HG03196 (cell line): ENCODE data around the gene UTP18.
"Not testable (repeated sequence)": the region's sequence is repeated elsewhere in the genome, so short reads cannot be mapped to it uniquely, and the experiment has no call there.

ENCODE experiments used
- ATAC-seq: cut with Tn5 transposase; IDR thresholded peaks from one replicate; pipeline ENCODE4 v1.9.1; 2021; ENCODE audit not compliant: unreplicated experiment

The UTP18 gene

GRCh38 chr17:51260237-51261023, at the start of gene UTP18:
UTP18 (plus strand) TSS chr17:51260546; CDS start chr17:51260585, 39 bp downstream.
- peak; percentile 73 for ATAC-seq

- no peak for ATAC-seq
Observed at GRCh38 chr17:51214920-51215319, 45.4 kb upstream of the UTP18 start.

GRCh38 chr17:51217946-51218345, 42.4 kb upstream of the UTP18 start:
- no peak for ATAC-seq

GRCh38 chr17:51221322-51221721, 39.0 kb upstream of the UTP18 start:
- ATAC-seq, result no peak

- ATAC-seq, result no peak
Observed at GRCh38 chr17:51224402-51225262, 35.7 kb upstream of the UTP18 start.

- ATAC-seq, result not testable (repeated sequence)
Observed at GRCh38 chr17:51225523-51225922, 34.8 kb upstream of the UTP18 start.

GRCh38 chr17:51228161-51228560, 32.2 kb upstream of the UTP18 start:
- no peak for ATAC-seq

GRCh38 chr17:51229889-51230288, 30.5 kb upstream of the UTP18 start:
- no peak for ATAC-seq

GRCh38 chr17:51230306-51230705, 30.0 kb upstream of the UTP18 start:
- ATAC-seq, result no peak

- no peak for ATAC-seq
Observed at GRCh38 chr17:51231999-51232398, 28.3 kb upstream of the UTP18 start.

GRCh38 chr17:51234162-51234561, 26.2 kb upstream of the UTP18 start:
- no peak for ATAC-seq

- ATAC-seq, result peak; percentile 56
Observed at GRCh38 chr17:51238255-51238887, 22.0 kb upstream of the UTP18 start.

- no peak for ATAC-seq
Observed at GRCh38 chr17:51240275-51240674, 20.1 kb upstream of the UTP18 start.

GRCh38 chr17:51244041-51244440, 16.3 kb upstream of the UTP18 start:
- ATAC-seq, result no peak

- no peak for ATAC-seq
Observed at GRCh38 chr17:51245535-51245934, 14.8 kb upstream of the UTP18 start.

- ATAC-seq, result no peak
Observed at GRCh38 chr17:51250314-51250840, 10.0 kb upstream of the UTP18 start.

GRCh38 chr17:51251010-51251409, 9.3 kb upstream of the UTP18 start:
- ATAC-seq, result no peak

- no peak for ATAC-seq
Observed at GRCh38 chr17:51255673-51256072, 4.7 kb upstream of the UTP18 start.

GRCh38 chr17:51256101-51256500, 4.2 kb upstream of the UTP18 start:
- ATAC-seq, result no peak

- no peak for ATAC-seq
Observed at GRCh38 chr17:51257150-51258081, 2.9 kb upstream of the UTP18 start.
